Inferior parietal cortex (tissue), 1 donor: ENCODE measurements around the gene IGLL1.
"Not testable (repeated sequence)": the region's sequence is repeated elsewhere in the genome, so short reads cannot be mapped to it uniquely, and the experiment has no call there.

ENCODE experiments used
- DNase-seq: peaks from one replicate; pipeline ENCODE4 v3.0.0-alpha.2; 2016; ENCODE audit errors: extremely low spot score

Gene IGLL1

DNA sequence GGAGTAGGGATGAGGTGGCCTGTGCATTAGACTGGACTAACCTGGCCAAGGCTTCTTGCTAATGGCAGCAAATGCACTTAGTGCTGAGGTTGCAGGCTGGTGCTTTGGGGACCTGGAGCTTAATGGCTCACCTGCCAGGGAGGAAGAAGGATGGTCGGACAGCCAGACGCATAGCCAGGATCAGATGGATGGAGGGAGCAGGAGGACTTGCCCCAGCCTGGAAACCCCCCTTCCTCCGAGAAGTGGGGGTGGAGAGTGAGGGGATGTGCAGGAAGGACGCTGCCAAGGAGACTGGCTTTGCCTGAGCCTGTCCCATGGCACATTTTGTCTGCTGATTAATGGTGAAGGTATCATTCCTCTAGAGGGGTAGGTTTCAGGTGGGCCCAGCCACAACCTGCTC, 17.9 kb downstream of the IGLL1 start:
- DNase-seq, result no peak

DNA sequence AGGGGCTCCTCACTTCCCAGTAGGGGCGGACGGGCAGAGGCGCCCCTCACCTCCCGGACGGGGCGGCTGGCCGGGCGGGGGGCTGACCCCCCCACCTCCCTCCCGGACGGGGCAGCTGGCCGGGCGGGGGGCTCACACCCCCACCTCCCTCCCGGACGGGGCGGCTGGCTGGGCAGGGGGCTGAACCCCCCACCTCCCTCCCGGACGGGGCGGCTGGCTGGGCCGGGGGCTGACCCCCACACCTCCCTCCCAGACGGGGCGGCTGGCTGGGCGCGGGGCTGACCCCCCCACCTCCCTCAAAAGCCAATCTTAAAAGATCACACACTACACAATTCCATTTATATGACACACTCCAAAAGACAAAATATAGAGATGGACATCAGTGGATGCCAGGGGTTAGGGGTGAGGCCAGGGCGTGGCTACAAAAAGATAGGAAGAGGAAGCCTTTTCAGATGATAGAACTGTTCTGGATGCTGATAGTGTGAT, 19.0 kb downstream of the IGLL1 start:
- DNase-seq, result not testable (repeated sequence)

GRCh38 chr22:23560215-23560614, 19.9 kb downstream of the IGLL1 start:
- not testable (repeated sequence) for DNase-seq

DNA sequence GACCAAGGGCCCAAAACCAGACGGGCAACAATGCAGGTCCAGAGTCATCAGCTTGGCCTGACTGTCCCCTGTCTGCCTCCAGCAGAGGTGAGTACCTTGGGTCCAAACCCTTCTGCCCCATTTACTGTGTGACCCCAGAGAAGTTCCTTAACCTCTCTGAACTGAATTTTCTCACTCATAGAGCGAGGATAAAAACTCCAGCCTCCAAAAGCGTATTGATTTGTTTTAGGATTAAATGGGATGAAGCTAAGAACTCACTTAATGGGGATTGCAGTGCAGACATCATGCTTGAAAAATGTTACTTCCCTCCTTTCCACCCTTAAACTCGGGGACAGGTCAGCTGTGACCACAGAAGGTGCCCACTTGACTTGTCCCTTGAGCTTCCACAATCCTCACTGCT, 22.6 kb downstream of the IGLL1 start:
- DNase-seq, result no peak

- DNase-seq, result no peak
These were observed 23.1 kb downstream of the IGLL1 start for GRCh38 chr22:23557036-23557435.

DNA sequence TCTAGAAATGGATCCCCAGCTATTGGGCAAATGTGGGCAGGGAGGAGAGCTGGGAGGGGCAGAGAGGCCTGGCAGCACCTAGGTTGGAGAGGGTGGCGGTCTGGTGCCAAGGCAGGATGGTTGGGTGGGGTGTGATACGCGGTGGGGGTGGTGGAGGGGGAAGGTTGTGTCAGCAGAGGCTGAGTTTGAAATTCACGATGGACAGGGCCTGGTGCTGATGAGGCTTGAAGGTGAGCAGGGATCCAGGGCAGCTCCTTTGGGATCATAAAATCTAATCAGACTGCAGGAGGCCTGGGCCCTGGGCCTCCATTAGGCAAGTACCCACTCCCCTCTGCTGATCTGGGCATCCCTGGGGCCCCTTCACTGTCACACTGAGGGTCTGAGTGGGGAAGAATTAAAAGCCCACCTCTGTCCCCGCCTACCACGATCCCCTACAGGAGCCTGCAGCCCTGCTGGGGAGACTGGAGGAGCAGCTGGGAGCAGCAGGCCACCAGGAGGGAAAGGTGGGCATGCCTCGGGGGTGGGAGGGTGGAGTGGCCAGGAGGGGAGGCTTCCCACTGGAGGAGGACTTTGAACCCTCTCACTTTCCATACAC, 24.0 kb downstream of the IGLL1 start:
- DNase-seq, result no peak

- DNase-seq, result no peak
These were observed 25.0 kb downstream of the IGLL1 start for GRCh38 chr22:23555118-23555517.

GRCh38 chr22:23553924-23554870, 25.9 kb downstream of the IGLL1 start:
- no peak for DNase-seq

DNA sequence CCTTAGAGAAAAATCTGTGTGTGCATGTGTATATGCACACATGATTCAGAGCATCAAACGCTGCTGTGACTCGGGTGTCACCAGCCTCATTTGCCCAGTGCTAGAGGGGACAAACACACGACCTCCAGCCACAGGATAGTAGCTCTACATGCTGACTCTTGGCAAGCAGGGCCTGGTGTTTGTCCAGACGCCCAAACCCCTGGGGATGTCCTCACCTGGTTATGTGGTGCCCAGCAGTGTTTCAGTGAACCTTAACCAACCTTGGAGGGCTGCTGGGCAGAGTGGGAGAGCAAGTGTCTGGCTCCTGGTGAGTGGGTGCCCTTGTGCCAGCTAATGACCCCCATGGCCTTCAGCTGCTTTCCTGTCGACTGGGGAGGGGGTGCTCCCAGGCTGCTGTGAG, 26.7 kb downstream of the IGLL1 start:
- no peak for DNase-seq

- DNase-seq, result no peak
These were observed 27.5 kb downstream of the IGLL1 start for GRCh38 chr22:23552573-23552972.

DNA sequence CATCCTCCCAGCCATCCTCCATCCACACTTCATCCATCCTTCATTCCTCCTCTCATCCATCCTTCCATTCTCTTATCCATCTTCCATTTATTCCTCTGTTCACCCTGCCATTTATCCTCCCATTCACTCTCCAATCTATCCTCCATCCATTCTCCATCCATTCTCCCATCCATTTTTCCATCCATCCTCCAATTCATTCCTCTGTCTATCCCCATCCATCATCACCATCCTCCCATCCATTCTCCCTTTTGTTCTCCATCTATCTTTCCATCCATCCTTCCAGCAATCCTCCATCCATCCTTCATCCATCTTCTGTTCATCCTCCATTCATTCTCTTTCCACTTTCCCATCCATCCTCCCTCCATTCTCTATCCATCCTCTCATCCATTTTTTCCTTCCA, 28.7 kb downstream of the IGLL1 start:
- DNase-seq, result no peak

GRCh38 chr22:23550049-23550650, 29.9 kb downstream of the IGLL1 start:
- no peak for DNase-seq

DNA sequence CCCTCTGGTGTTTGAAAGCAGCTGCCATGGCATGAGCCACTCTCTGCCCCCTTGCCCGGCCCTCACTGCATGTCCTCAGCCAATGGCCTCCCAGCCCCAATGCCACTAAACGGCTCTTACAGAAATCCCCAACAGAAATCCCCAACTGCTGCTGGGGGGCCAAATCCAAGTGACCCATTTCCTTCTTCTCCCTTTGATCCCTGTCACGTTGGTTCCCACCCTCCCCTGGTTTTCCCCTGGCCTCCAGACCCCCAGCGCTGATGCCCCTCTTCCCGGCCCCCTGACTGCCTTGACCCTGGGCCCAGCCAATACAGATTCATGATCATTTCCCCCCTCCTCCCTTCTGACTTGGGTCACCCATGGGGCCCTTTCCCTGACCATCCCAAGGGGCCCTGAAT, 30.9 kb downstream of the IGLL1 start:
- no peak for DNase-seq

DNA sequence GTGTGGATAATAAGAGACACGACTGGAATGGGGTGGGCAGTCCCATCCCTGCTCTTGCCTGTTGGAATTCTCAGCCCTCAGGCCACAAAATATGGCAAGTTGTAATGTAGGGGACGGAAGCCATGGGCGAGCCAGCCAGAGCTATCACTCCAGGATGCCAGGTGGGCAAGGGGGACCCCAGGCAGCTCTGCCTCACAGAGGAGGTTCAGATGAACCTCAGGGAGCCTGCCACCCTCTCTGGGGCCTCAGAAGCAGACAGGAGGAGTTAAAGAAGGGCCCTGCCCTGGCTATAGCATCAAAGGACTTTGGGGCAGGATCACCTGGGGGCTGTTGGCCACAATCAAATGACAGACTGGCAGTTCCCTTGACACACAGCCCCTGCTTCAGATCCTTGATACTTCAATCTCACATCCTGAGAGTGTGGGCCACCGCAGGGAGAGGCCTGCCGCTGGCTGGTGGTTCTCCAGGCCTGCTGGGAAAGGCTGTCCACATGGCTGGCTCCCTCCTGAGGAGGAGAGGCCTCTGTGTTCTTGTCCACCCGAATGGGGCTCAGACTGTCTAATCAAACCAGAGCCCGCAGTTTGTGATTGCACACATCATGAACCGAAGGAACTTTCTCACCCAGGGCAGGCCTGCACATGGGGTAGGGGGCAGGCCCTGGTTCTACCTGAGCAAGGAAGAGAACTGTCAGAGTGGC, 31.4 kb downstream of the IGLL1 start:
- DNase-seq, result no peak

GRCh38 chr22:23547818-23548500, 32.1 kb downstream of the IGLL1 start:
- DNase-seq, result no peak

GRCh38 chr22:23547382-23547781, 32.7 kb downstream of the IGLL1 start:
- DNase-seq, result not testable (repeated sequence)

DNA sequence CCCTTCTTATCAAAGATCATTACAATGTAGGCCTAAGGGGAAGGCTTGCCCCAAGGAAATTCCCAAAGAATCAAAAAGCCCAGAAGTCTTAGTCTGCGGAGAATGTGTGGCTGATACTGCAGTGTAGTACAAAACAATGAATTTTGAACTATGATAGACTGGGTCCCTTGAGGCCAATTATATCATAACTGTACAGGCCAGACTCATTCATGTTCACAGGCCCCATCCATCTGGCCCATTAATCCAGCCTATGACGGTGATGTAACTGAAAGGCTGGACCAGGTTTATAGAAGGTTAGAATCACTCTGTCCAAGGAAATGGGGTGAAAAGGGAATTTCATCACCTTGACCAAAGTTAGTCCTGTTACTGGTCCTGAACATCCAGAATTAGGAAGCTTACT, 35.2 kb downstream of the IGLL1 start:
- no peak for DNase-seq

- DNase-seq, result not testable (repeated sequence)
These were observed 36.5 kb downstream of the IGLL1 start for GRCh38 chr22:23543506-23544000.

DNA sequence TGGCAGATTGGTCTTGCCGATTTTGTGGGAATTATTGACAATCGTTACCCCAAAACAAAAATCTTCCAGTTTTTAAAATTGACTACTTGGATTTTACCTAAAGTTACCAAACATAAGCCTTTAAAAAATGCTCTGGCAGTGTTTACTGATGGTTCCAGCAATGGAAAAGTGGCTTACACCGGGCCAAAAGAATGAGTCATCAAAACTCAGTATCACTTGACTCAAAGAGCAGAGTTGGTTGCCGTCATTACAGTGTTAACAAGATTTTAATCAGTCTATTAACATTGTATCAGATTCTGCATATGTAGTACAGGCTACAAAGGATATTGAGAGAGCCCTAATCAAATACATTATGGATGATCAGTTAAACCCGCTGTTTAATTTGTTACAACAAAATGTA, 37.2 kb downstream of the IGLL1 start:
- DNase-seq, result no peak

GRCh38 chr22:23542391-23542790, 37.7 kb downstream of the IGLL1 start:
- DNase-seq, result not testable (repeated sequence)

- peak; percentile 62 for DNase-seq
These were observed 38.2 kb downstream of the IGLL1 start for GRCh38 chr22:23541849-23542281.
